ENCODE results near the gene RPS6KA2. TPM values are rescaled to one million over a fixed set of nuclear protein-coding genes. Genes with fewer than 3 reads are reported as not detected.
A peak's percentile ranks its signal among the peaks of the same experiment; 100 is the strongest.

Gene RPS6KA2
- total RNA-seq, 1 experiment from 2014 or later, result 12.3 TPM

- no peak overlapping the region for H3K9ac ChIP-seq (ENCODE audit: extremely low read depth, insufficient read length, low read length)
- no peak overlapping the region for H2BK15ac ChIP-seq (ENCODE audit: low read depth, low read length)
- no peak overlapping the region for H3K23ac ChIP-seq (ENCODE audit: insufficient read length, low read depth, low read length)
- H3K4ac ChIP-seq (ENCODE audit: low read depth, low read length), result no peak overlapping the region
- WGBS (ENCODE audit: extremely low coverage, insufficient read length, low lambda C conversion rate), result no CpG with 5 or more reads among the region's 11 CpGs
- no peak overlapping the region for H3T11ph ChIP-seq (ENCODE audit: low read length)
- H4K5ac ChIP-seq (ENCODE audit: insufficient read length, low read depth, low read length), result no peak overlapping the region
- Mint-ChIP-seq H3K36me3 (ENCODE audit: insufficient read depth in 1 of 3, low read depth in 3 of 3) (no peaks in the 10 kb centered on the region), H3K4me3 (no peak overlapping the region), H3K27ac (peak overlapping the region in 1 of 3 experiments; percentile 29; a peak in 1 of 7 replicates), H3K4me1 (peaks cover 2 to 8% of the 10 kb centered on the region in 2 experiments; a peak in 3 of 4 replicates), H3K9me3 (no peaks in the 10 kb centered on the region), H3K27me3 (ENCODE audit: low read depth) (peaks cover 10% of the 10 kb centered on the region)
- no peak overlapping the region for H2AFZ ChIP-seq (ENCODE audit: low read length)
- no peak overlapping the region for H2BK120ac ChIP-seq (ENCODE audit: low read depth, low read length, poor library complexity, severe bottlenecking)
- H2AK5ac ChIP-seq (ENCODE audit: insufficient read length, low read length), result no peak overlapping the region
- no peak overlapping the region for H2BK5ac ChIP-seq (ENCODE audit: insufficient read length, low read length)
- no peaks in the 10 kb centered on the region for H3K79me1 ChIP-seq (ENCODE audit: insufficient read depth, low read depth, low read length, poor library complexity, severe bottlenecking)
- H4K8ac ChIP-seq (replicated peaks; ENCODE audit: insufficient read length, low read depth, low read length), result no peak overlapping the region
- no peak overlapping the region for H4K91ac ChIP-seq (ENCODE audit: insufficient read length, low read depth, low read length)
- no peak overlapping the region for H3K27ac ChIP-seq (ENCODE audit: insufficient read length, low read depth, low read length)
- no peaks in the 10 kb centered on the region for H4K20me1 ChIP-seq (ENCODE audit: control insufficient read depth, insufficient read depth, insufficient read length)
- TF ChIP-seq CTCF (conservative IDR thresholded peaks at IDR 0.05), result no peak
- H3K18ac ChIP-seq (ENCODE audit: insufficient read length, low read depth, low read length), result no peak overlapping the region
- no peaks in the 10 kb centered on the region for H3K27me3 ChIP-seq (ENCODE audit: insufficient read depth, low read length)
- no peaks in the 10 kb centered on the region for H3K9me3 ChIP-seq (ENCODE audit: control insufficient read depth, low read depth, low read length)
- H3K23me2 ChIP-seq (ENCODE audit: insufficient read length, low read depth, low read length, poor library complexity, severe bottlenecking), result no peaks in the 10 kb centered on the region
- no peaks in the 10 kb centered on the region for H3K79me2 ChIP-seq (ENCODE audit: insufficient read depth, low read length)
- H2BK12ac ChIP-seq (ENCODE audit: insufficient read length, low read depth, low read length), result no peak overlapping the region
- no peak overlapping the region for H3K14ac ChIP-seq (ENCODE audit: insufficient read depth, low read length)
- no peak for DNase-seq
- no peak overlapping the region for H2BK20ac ChIP-seq (ENCODE audit: low read depth, low read length, poor library complexity, severe bottlenecking)
- no peak overlapping the region for H3K4me2 ChIP-seq (ENCODE audit: insufficient read depth, insufficient read length, low read length)
- H3K4me1 ChIP-seq (ENCODE audit: insufficient read depth, low read length), result no peaks in the 10 kb centered on the region
- H3K56ac ChIP-seq (ENCODE audit: insufficient read length, low read depth, low read length), result no peak overlapping the region
Measured at GRCh38 chr6:166662690-166663089, 35.6 kb upstream of the RPS6KA2 start.
